HCT116 (cell line): ENCODE data around the gene TNFRSF8. TPM values are rescaled to one million over a fixed set of nuclear protein-coding genes. Genes with fewer than 3 reads are reported as not detected.

Experiments used
- ATAC-seq: fragments of 200-7000 bp; cut with Tn5 transposase; 2 replicates; pipeline ENCODE4 v1.9.1; 2020; ENCODE audit warnings: mild to moderate bottlenecking, moderate library complexity
- BruUV-seq: library from RNA; stranded (reverse); fragments of 400-500 nt; replicated peaks from 2 replicates; lab custom pipeline; 2021; lab: Mats Ljungman, UMichigan
- CTCF ChIA-PET: fragments of 300-600 bp; sonication (Branson Sonifier 250); formaldehyde crosslinking; loops from one replicate; lab custom pipeline; 2021; ENCODE audit warnings: antibody characterized with exemption; lab: Charles Lee
- POLR2A ChIA-PET: fragments of 300-600, 350-600 bp; sonication (Branson Sonifier 250); formaldehyde crosslinking; loops from one replicate; lab custom pipeline; 2021; ENCODE audit warnings: antibody characterized with exemption; lab: Charles Lee
- RAD21 ChIA-PET, 2 experiments: fragments of 300-600 bp; sonication (Branson Sonifier 250); formaldehyde crosslinking; loops; one replicate each; lab custom pipeline; 2023; ENCODE audit warnings: low total read pairs in 2 of 2; ENCODE audit not compliant: uncharacterized antibody in 2 of 2, unreplicated experiment in 2 of 2, low non-redundant PET in 1 of 2; lab: Charles Lee
- DNase-seq: peaks from one replicate; pipeline ENCODE4 v3.0.0-alpha.2; 2010; ENCODE audit warnings: low read depth, low spot score
- H2AFZ ChIP-seq: fragments of 200-600 bp; shearing (Covaris generic), sonication (generic); 2 replicates; pipeline ENCODE4 v1.6.1; 2017; ENCODE audit warnings: low read depth, mixed run types, mixed read lengths, antibody characterized with exemption, low read length; ENCODE audit not compliant: poor library complexity, severe bottlenecking
- H3K27ac ChIP-seq: 2 replicates; pipeline ENCODE4 v1.5.1; 2012; ENCODE audit warnings: low read depth, low read length
- H3K27me3 ChIP-seq: fragments of 200-600 bp; sonication (generic); 2 replicates; pipeline ENCODE4 v1.6.1; 2016; ENCODE audit warnings: mixed run types, low read length, mixed read lengths; ENCODE audit not compliant: insufficient read depth
- H3K36me3 ChIP-seq, 2 experiments: fragments of 200-500 bp in 1 of 2; fragments of 200-600 bp in 1 of 2; sonication (Bioruptor generic) in 1 of 2; sonication (generic) in 1 of 2; 2 replicates each; pipeline versions ENCODE4 v1.5.1 to v1.6.1; 2014 to 2016; ENCODE audit warnings: low read length in 2 of 2, inconsistent platforms in 1 of 2, mixed read lengths in 1 of 2, mixed run types in 1 of 2; ENCODE audit not compliant: insufficient read depth in 2 of 2, control insufficient read depth in 1 of 2
- H3K4me1 ChIP-seq, 2 experiments: fragments of 200-600 bp in 1 of 2; sonication (generic) in 1 of 2; 2 replicates each; pipeline versions ENCODE4 v1.5.1 to v1.6.1; 2012 to 2017; ENCODE audit warnings: low read length in 2 of 2, inconsistent platforms in 1 of 2, mild to moderate bottlenecking in 1 of 2, mixed read lengths in 1 of 2, mixed run types in 1 of 2, moderate library complexity in 1 of 2; ENCODE audit not compliant: insufficient read depth in 2 of 2, control insufficient read depth in 1 of 2
- H3K4me2 ChIP-seq: fragments of 200-600 bp; sonication (generic); 2 replicates; pipeline ENCODE4 v1.6.1; 2017; ENCODE audit warnings: mixed run types, low read length, mixed read lengths
- H3K4me3 ChIP-seq, 2 experiments: fragments of 200-600 bp in 1 of 2; sonication (generic) in 1 of 2; replicated peaks in 1 of 2; 2 replicates each; pipeline ENCODE4 v1.5.1; 2011 to 2016; ENCODE audit warnings: low read length in 2 of 2, control low read depth in 1 of 2, low read depth in 1 of 2, mild to moderate bottlenecking in 1 of 2, mixed read lengths in 1 of 2, mixed run types in 1 of 2
- H3K79me2 ChIP-seq: fragments of 200-600 bp; sonication (generic); 2 replicates; pipeline ENCODE4 v1.6.1; 2017; ENCODE audit warnings: mild to moderate bottlenecking, mixed run types, low read length, moderate library complexity, mixed read lengths; ENCODE audit not compliant: insufficient read depth
- H3K9ac ChIP-seq: fragments of 200-600 bp; sonication (generic); 2 replicates; pipeline ENCODE4 v1.6.1; 2016; ENCODE audit warnings: low read length, mixed read lengths
- H3K9me2 ChIP-seq: fragments of 200-600 bp; sonication (generic), shearing (Covaris generic); 2 replicates; pipeline ENCODE4 v1.6.1; 2017; ENCODE audit warnings: mixed run types, mild to moderate bottlenecking, moderate library complexity; ENCODE audit not compliant: insufficient read depth
- H3K9me3 ChIP-seq, 2 experiments: fragments of 200-500 bp in 1 of 2; fragments of 200-600 bp in 1 of 2; sonication (Bioruptor generic) in 1 of 2; sonication (generic) in 1 of 2; 2 replicates each; pipeline ENCODE4 v1.6.1; 2014 to 2017; ENCODE audit warnings: low read length in 2 of 2, mixed read lengths in 2 of 2, inconsistent platforms in 1 of 2, low read depth in 1 of 2, mild to moderate bottlenecking in 1 of 2, mixed run types in 1 of 2, moderate library complexity in 1 of 2; ENCODE audit not compliant: control insufficient read depth in 1 of 2, insufficient read depth in 1 of 2
- H4K20me1 ChIP-seq: fragments of 200-600 bp; sonication (generic), shearing (Covaris generic); 2 replicates; pipeline ENCODE4 v1.6.1; 2017; ENCODE audit warnings: mixed run types, mild to moderate bottlenecking, moderate library complexity; ENCODE audit not compliant: insufficient read depth
- CBX3 ChIP-seq: IDR thresholded peaks from 2 replicates; pipeline ENCODE4 v1.6.1; 2012; ENCODE audit warnings: low read depth
- EZH2phosphoT487 ChIP-seq: fragments of 200-600 bp; IDR thresholded peaks from 2 replicates; pipeline ENCODE4 v1.6.1; 2018; ENCODE audit warnings: antibody characterized with exemption, borderline replicate concordance
- JUND ChIP-seq: IDR thresholded peaks from 2 replicates; pipeline ENCODE4 v1.6.1; 2012
- POLR2A ChIP-seq: IDR thresholded peaks from 2 replicates; pipeline ENCODE4 v1.7.0; 2011; ENCODE audit warnings: borderline replicate concordance; ENCODE audit not compliant: insufficient read depth, insufficient read length; ENCODE audit errors: extremely low read depth
- POLR2AphosphoS5 ChIP-seq: IDR thresholded peaks from 2 replicates; pipeline ENCODE4 v1.6.1; 2011; ENCODE audit warnings: mild to moderate bottlenecking, low read depth, low read length, moderate library complexity
- SP1 ChIP-seq: IDR thresholded peaks from 2 replicates; pipeline ENCODE4 v1.6.1; 2012; ENCODE audit warnings: low read depth
- TCF7L2 ChIP-seq: IDR thresholded peaks from 2 replicates; pipeline ENCODE4 v1.7.0; 2011; ENCODE audit warnings: borderline replicate concordance, inconsistent platforms; ENCODE audit not compliant: insufficient read depth, insufficient read length; ENCODE audit errors: extremely low read depth
- intact Hi-C: fragments of 100-400 bp; cut with micrococcal nuclease; formaldehyde crosslinking; loops from 2 replicates; pipeline ENCODE4 v1.10.0; 2022
- total RNA-seq: library from RNA; stranded (reverse); gene quantifications from one replicate; pipeline ENCODE4 v1.2.1, GENCODE V29; 2021; ENCODE audit not compliant: unreplicated experiment
- TF ChIP-seq, protein P1 (sequence below): IDR thresholded peaks from 2 replicates; pipeline ENCODE4 v1.6.1; 2012

Gene TNFRSF8
- total RNA-seq, 1 experiment from 2014 or later, result 0.17 TPM

DNA sequence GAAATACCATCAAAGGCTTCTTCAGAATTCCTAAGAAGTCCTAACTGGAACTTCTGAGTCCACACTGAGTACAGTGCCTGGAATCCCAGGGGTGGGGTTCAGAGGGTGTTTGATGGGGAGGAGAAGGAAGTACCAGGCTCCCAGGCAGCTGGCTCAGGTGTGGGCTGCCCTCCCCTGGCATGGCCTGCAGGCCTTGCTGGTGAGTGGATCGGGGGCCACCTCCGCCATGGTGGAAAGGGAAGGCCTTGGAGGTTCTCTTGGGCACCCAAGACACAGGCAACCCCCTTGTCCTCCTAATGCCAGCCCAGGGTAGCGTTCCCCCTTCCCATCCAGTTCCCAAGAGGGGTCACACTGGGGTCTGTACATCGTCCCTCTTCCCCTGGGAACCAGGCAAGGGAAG is 76.9 kb downstream of the TNFRSF8 start (continued):
- TF ChIP-seq POLR2A (no peak), CBX3 (no peak)

DNA sequence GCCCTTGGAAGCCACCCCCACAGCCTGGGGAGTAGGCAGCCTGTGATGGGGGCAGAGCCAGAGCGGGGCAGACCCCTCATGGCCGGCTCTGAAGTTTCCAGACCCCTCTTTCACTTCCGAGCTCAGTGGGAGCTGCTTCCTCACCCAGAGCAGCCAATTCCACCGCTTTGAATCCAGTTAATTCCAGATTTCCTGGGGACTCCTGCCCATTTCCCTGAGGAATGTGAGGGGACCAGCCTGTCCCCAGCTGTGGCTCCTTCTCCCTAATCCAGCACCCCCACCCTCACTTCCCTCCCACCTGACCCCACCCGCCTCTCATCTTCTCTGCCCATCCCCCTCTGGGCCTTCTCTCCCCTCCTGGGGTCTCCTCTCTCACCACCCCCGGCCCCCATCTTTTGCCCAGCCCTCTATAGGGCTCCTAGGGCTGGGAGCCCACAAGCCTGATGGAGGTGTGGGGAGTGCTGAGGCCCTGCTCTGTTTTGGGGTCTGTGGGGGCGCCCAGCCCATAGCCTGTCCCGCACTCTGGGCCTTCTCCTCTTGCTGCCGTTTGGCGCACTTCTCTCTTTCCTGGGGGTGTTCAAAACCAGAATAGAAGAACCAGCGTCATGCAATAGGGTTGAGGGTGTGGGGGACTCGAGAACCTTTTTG is 77.5 kb downstream of the TNFRSF8 start:
- intact Hi-C loops, result no loop called here
- no peaks in the 10 kb centered on the region for H4K20me1 ChIP-seq
- no peaks in the 10 kb centered on the region for H3K9me3 ChIP-seq
- H3K4me2 ChIP-seq, result no peak overlapping the region
- no TSS peak for BruUV-seq
- no peaks in the 10 kb centered on the region for H3K79me2 ChIP-seq
- ATAC-seq (no peak), DNase-seq (no peak)
- no peak overlapping the region for H2AFZ ChIP-seq
- TF ChIP-seq TCF7L2, result no peak
- no peak for TF ChIP-seq JUND
- no peak for TF ChIP-seq CBX3
- TF ChIP-seq, protein P1, sequence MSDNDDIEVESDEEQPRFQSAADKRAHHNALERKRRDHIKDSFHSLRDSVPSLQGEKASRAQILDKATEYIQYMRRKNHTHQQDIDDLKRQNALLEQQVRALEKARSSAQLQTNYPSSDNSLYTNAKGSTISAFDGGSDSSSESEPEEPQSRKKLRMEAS, result no peak
- no peak for TF ChIP-seq POLR2AphosphoS5
- TF ChIP-seq EZH2phosphoT487, result no peak
- no peak for TF ChIP-seq SP1
- no peaks in the 10 kb centered on the region for H3K9me2 ChIP-seq
- no peaks in the 10 kb centered on the region for H3K27me3 ChIP-seq
- H3K9ac ChIP-seq, result no peak overlapping the region
- ChIA-PET POLR2A (no interaction called here), CTCF (interaction anchor here (0.9 kb wide), 1 partner anchor 16 kb away, joined by 3 read pairs; no protein-coding TSS in a partner anchor), RAD21 (no interaction called here)
- no peak overlapping the region for H3K4me3 ChIP-seq
- H3K4me1 ChIP-seq, result 0 out of 4 replicates have a peak, but pooled peaks cover 0 to 5% of the 10 kb centered on the region in 2 experiments
- no peaks in the 10 kb centered on the region for H3K36me3 ChIP-seq
- H3K27ac ChIP-seq, result no peak overlapping the region
